Parathyroid adenoma (tissue), 2 donors: ENCODE measurements around the gene ROBO3.

Source experiments
- H2AFZ ChIP-seq: fragments of 300-600 bp; sonication (generic); one replicate; pipeline ENCODE4 v1.7.0; 2017; ENCODE audit warnings: antibody characterized with exemption, mild to moderate bottlenecking
- H3K27ac ChIP-seq: fragments of 300-600 bp; sonication (generic); one replicate; pipeline ENCODE4 v1.7.0; 2017
- H3K27me3 ChIP-seq: fragments of 300-600 bp; sonication (generic); one replicate; pipeline ENCODE4 v1.7.0; 2017; ENCODE audit warnings: low read length; ENCODE audit not compliant: control insufficient read depth, insufficient read depth
- H3K36me3 ChIP-seq: fragments of 300-600 bp; sonication (generic); one replicate; pipeline ENCODE4 v1.7.0; 2017; ENCODE audit warnings: low read length; ENCODE audit not compliant: control insufficient read depth, insufficient read depth
- H3K4me1 ChIP-seq: fragments of 300-600 bp; sonication (generic); one replicate; pipeline ENCODE4 v1.7.0; 2017; ENCODE audit warnings: control low read depth
- H3K4me2 ChIP-seq: fragments of 300-600 bp; sonication (generic); one replicate; pipeline ENCODE4 v1.7.0; 2017; ENCODE audit warnings: low read length
- H3K4me3 ChIP-seq: fragments of 300-600 bp; sonication (generic); one replicate; pipeline ENCODE4 v1.7.0; 2017; ENCODE audit warnings: low read depth, low read length
- H3K79me2 ChIP-seq: fragments of 300-600 bp; sonication (generic); one replicate; pipeline ENCODE4 v1.7.0; 2017; ENCODE audit warnings: control low read depth
- H3K9ac ChIP-seq: fragments of 300-600 bp; sonication (generic); one replicate; pipeline ENCODE4 v1.7.0; 2017; ENCODE audit warnings: mild to moderate bottlenecking
- H3K9me3 ChIP-seq: fragments of 300-600 bp; sonication (generic); one replicate; pipeline ENCODE4 v1.7.0; 2017; ENCODE audit warnings: low read length; ENCODE audit not compliant: control insufficient read depth
- TF ChIP-seq, protein P1 (sequence below): fragments of 300-600 bp; sonication (generic); IDR thresholded peaks from one replicate; pipeline ENCODE4 v1.7.0; 2017; ENCODE audit warnings: antibody characterized with exemption, mild to moderate bottlenecking
- donor health status: primary hyperparathyroidism.

Gene ROBO3

DNA sequence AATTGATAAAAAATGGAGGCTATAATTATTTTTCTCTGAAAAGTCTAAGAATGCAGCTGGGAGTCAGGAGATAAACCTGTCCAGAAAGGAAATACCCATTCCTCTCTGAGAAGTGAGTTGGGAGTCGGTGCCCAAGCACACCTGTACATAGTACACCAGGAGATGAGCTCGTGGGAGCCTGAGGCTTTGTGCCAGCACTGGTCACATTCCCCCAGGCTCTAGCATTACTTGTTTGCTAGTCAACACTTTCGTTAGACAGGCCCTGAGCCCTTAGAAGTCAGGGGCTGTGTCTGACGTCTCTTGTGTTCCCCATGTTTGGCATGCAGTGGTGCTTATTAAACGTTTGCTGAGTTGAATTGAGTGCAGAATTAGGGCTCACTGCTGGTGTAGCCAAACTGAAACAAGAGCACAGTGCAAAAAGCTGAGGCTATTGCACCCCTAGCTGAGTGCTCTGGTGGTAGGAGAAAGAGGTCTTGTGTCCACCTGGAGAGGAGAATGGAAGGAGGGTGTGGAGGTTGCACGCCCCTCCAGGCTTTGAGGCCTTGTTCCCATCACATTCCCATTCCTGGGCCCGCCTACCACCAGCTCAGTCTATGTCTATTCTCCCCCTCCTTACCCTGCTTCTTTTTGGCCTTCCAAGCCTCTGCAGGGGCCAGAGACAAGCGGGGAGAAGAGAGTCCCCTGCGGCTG lies 25.6 kb downstream of the ROBO3 start:
- H3K4me1 ChIP-seq: no peaks in the 10 kb centered on the region
- H3K27ac ChIP-seq: no peak overlapping the region

DNA sequence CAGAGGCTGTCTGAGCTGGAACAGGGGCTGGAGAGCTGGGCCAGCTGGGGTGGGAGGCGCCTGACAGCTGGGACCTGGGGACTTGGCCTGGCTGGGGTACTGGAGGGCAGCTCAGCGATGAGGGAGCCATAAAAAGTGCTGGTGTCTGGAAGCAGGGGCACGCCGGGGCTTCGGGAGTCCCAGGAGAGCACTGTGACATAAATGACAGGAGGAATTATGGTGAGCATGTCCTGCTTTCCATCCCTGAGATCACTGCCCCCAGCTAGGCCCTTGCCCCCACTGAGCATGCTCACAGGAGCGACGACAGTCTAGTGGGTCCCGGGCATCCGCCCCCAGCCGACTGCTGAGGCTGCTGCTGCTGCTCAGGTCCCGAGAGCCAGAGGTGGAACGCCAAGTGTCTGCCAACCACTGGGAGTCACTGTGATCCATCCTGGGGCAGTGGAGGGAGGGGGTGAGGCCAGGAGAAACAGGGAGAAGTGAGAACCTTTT lies 26.2 kb downstream of the ROBO3 start:
- Histone ChIP-seq H3K36me3 (no peaks in the 10 kb centered on the region), H3K4me1 (no peaks in the 10 kb centered on the region), H2AFZ (no peak overlapping the region), H3K4me2 (no peak overlapping the region), H3K27me3 (no peaks in the 10 kb centered on the region), H3K4me3 (no peak overlapping the region), H3K9me3 (no peaks in the 10 kb centered on the region), H3K79me2 (no peaks in the 10 kb centered on the region), H3K27ac (no peak overlapping the region), H3K9ac (no peak overlapping the region)
- TF ChIP-seq, protein P1, sequence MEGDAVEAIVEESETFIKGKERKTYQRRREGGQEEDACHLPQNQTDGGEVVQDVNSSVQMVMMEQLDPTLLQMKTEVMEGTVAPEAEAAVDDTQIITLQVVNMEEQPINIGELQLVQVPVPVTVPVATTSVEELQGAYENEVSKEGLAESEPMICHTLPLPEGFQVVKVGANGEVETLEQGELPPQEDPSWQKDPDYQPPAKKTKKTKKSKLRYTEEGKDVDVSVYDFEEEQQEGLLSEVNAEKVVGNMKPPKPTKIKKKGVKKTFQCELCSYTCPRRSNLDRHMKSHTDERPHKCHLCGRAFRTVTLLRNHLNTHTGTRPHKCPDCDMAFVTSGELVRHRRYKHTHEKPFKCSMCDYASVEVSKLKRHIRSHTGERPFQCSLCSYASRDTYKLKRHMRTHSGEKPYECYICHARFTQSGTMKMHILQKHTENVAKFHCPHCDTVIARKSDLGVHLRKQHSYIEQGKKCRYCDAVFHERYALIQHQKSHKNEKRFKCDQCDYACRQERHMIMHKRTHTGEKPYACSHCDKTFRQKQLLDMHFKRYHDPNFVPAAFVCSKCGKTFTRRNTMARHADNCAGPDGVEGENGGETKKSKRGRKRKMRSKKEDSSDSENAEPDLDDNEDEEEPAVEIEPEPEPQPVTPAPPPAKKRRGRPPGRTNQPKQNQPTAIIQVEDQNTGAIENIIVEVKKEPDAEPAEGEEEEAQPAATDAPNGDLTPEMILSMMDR: no peak

More for the DNA sequence above, 25.6 kb downstream of the ROBO3 start:
- no peak overlapping the region for H3K4me3 ChIP-seq
- H3K9ac ChIP-seq: no peak overlapping the region
- no peaks in the 10 kb centered on the region for H3K9me3 ChIP-seq
- no peaks in the 10 kb centered on the region for H3K36me3 ChIP-seq
- no peaks in the 10 kb centered on the region for H3K79me2 ChIP-seq
- H3K27me3 ChIP-seq: no peaks in the 10 kb centered on the region
- TF ChIP-seq, protein P1: no peak
- no peak overlapping the region for H2AFZ ChIP-seq
- no peak overlapping the region for H3K4me2 ChIP-seq

DNA sequence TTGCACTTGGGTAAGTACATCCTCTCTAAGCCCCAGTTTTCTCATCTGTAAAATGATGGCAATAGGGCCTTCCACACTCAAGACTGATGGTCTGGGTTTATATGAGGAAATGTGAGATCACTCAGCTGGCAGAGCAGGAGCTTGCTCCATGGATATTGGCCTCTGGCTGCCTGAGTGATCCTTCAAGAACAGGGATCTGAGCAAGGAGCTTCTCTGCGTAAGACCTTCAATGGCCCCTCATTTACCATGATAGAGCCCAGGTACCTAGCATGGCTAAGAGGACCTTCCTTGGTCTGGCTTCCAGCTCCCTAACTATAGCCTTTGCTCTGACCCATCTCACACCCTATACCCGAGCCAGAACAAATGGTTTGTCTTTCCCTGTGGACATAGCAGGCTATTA lies 26.9 kb downstream of the ROBO3 start:
- H3K4me1 ChIP-seq: no peaks in the 10 kb centered on the region

DNA sequence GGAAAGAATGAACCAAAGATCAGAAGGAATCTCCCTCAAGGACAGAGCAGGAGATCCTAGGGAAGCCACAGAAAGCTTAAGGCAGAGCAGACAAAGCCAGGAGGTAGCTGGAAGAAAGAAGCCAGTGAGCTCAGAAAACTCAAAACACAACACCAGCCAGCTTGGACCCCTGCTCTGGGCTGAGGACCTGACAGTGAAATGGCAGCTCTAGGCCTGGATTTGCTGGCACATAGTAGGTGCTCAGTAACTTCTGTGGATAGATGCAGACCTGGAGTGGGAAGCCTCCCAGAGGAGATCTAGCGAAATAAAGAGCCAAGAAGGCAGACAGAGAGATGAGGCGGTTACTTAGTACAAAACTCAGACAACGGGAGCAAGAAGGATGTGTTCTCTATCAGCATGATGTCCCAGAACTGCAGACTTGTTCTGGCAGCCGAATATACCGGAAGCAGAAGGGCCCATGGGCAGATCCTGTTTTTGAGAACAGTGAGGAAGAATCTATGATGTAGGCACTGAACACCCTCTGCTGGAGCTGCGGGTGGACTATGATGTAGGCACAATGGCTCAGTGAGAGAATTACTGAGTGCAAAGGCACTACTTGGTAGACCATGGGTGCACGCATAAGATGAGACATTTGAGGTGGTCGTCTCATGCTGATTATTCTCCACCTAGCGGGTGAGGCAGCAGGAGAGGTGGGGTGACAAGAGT lies 27.7 kb downstream of the ROBO3 start:
- Histone ChIP-seq H3K9ac (no peak overlapping the region), H3K9me3 (no peaks in the 10 kb centered on the region), H3K4me2 (no peak overlapping the region), H3K27ac (no peak overlapping the region), H3K4me1 (no peaks in the 10 kb centered on the region), H3K79me2 (no peaks in the 10 kb centered on the region), H3K27me3 (no peaks in the 10 kb centered on the region), H3K36me3 (no peaks in the 10 kb centered on the region), H2AFZ (no peak overlapping the region), H3K4me3 (no peak overlapping the region)
- TF ChIP-seq, protein P1: no peak

More for the DNA sequence above, 26.9 kb downstream of the ROBO3 start:
- Histone ChIP-seq H3K4me3 (no peak overlapping the region), H3K27ac (no peak overlapping the region), H2AFZ (no peak overlapping the region), H3K36me3 (no peaks in the 10 kb centered on the region), H3K9ac (no peak overlapping the region), H3K4me2 (no peak overlapping the region), H3K79me2 (no peaks in the 10 kb centered on the region), H3K27me3 (no peaks in the 10 kb centered on the region), H3K9me3 (no peaks in the 10 kb centered on the region)
- TF ChIP-seq, protein P1: no peak
